K562 (cell line): ENCODE results near the gene PRMT7. TPM values are rescaled to one million over a fixed set of nuclear protein-coding genes. Genes with fewer than 3 reads are reported as not detected.

ENCODE experiments used
- ATAC-seq: fragments of 200-7000 bp; cut with Tn5 transposase; 3 replicates; pipeline ENCODE4 v1.9.1; 2020; ENCODE audit warnings: moderate library complexity
- BruUV-seq: library from RNA; stranded (reverse); fragments of 400-500 nt; replicated peaks from 2 replicates; lab custom pipeline; 2021; lab: Mats Ljungman, UMichigan
- CTCF ChIA-PET: fragments of 300-600 bp; formaldehyde crosslinking; extraction: SDS; loops from one replicate; lab custom pipeline; 2021; ENCODE audit warnings: low intra/inter-chr PET ratio; lab: Yijun Ruan, JAX
- POLR2A ChIA-PET: fragments of 300-600, 350-650 bp; sonication (Branson Sonifier 250); formaldehyde crosslinking; extraction: SDS; loops from one replicate; lab custom pipeline; 2021; ENCODE audit warnings: antibody characterized with exemption, inconsistent platforms; lab: Yijun Ruan, JAX
- DNase-seq, 4 experiments: peaks; one replicate each; pipeline versions ENCODE4 v3.0.0 to v3.0.0-alpha.2; 2011 to 2018; ENCODE audit warnings: low spot score in 3 of 4, mixed read lengths in 3 of 4; ENCODE audit errors: extremely low read depth in 1 of 4
- FAIRE-seq: peaks from 2 replicates; lab custom pipeline; 2011; peaks lifted over from hg19 to GRCh38; lab: Jason Lieb, UNC
- H2AFZ ChIP-seq: 2 replicates; pipeline ENCODE4 v1.6.0; 2011; ENCODE audit warnings: low read depth, low read length, control low read depth, inconsistent platforms
- H3K27ac ChIP-seq: fragments of 200-600 bp; 3 replicates; pipeline ENCODE4 v1.8.0; 2011; ENCODE audit warnings: low read depth, mild to moderate bottlenecking, control low read depth, inconsistent platforms, low read length, moderate library complexity, mixed read lengths; ENCODE audit errors: extremely low read depth
- H3K27me3 ChIP-seq, 2 experiments: fragments of 300-600 bp in 1 of 2; 2 replicates in 1 of 2; 3 replicates in 1 of 2; pipeline versions ENCODE4 v1.6.0 to v1.8.0; 2011; ENCODE audit warnings: inconsistent platforms in 2 of 2, low read length in 2 of 2, mild to moderate bottlenecking in 1 of 2, mixed read lengths in 1 of 2, moderate library complexity in 1 of 2; ENCODE audit not compliant: control insufficient read depth in 2 of 2, insufficient read depth in 2 of 2
- H3K36me3 ChIP-seq: fragments of 300-600 bp; 3 replicates; pipeline ENCODE4 v1.8.0; 2011; ENCODE audit warnings: mild to moderate bottlenecking, low read length, inconsistent platforms; ENCODE audit not compliant: control insufficient read depth, insufficient read depth
- H3K4me1 ChIP-seq, 2 experiments: fragments of 200-600 bp in 1 of 2; replicated peaks in 1 of 2; 2 replicates in 1 of 2; 3 replicates in 1 of 2; pipeline versions ENCODE4 v1.5.1 to v1.8.0; 2011; ENCODE audit warnings: inconsistent platforms in 2 of 2, low read length in 2 of 2, mild to moderate bottlenecking in 1 of 2, mixed read lengths in 1 of 2, moderate library complexity in 1 of 2; ENCODE audit not compliant: control insufficient read depth in 2 of 2, insufficient read depth in 2 of 2
- H3K4me2 ChIP-seq: 2 replicates; pipeline ENCODE4 v1.6.1; 2011; ENCODE audit warnings: low read length, control low read depth, inconsistent platforms, mixed read lengths; ENCODE audit not compliant: insufficient read depth
- H3K4me3 ChIP-seq: fragments of 200-600 bp; sonication (generic), shearing (Covaris generic); 2 replicates; pipeline ENCODE4 v1.5.1; 2016; ENCODE audit warnings: control low read depth, inconsistent platforms
- H3K79me2 ChIP-seq: fragments of 200-600 bp; 3 replicates; pipeline ENCODE4 v1.8.0; 2011; ENCODE audit warnings: low read length, inconsistent platforms; ENCODE audit not compliant: control insufficient read depth, insufficient read depth
- H3K9ac ChIP-seq, 2 experiments: 2 replicates each; pipeline versions ENCODE4 v1.6.0 to v1.6.1; 2011; ENCODE audit warnings: low read depth in 2 of 2, low read length in 2 of 2, control low read depth in 1 of 2, inconsistent platforms in 1 of 2, mild to moderate bottlenecking in 1 of 2, mixed read lengths in 1 of 2; ENCODE audit not compliant: insufficient read depth in 1 of 2
- H3K9me1 ChIP-seq: one replicate; pipeline ENCODE4 v1.6.0; 2011; ENCODE audit warnings: inconsistent platforms, mild to moderate bottlenecking, low read length, moderate library complexity; ENCODE audit not compliant: control insufficient read depth, insufficient read depth
- H3K9me3 ChIP-seq: replicated peaks from 2 replicates; pipeline ENCODE4 v1.5.1; 2011; ENCODE audit warnings: low read depth, low read length, inconsistent platforms; ENCODE audit not compliant: control insufficient read depth, insufficient read depth
- H4K20me1 ChIP-seq: replicated peaks from 2 replicates; pipeline ENCODE4 v1.6.1; 2011; ENCODE audit warnings: low read length, inconsistent platforms, mixed read lengths; ENCODE audit not compliant: control insufficient read depth, insufficient read depth
- CSDE1 ChIP-seq, 2 experiments: fragments of 450-650 bp; IDR thresholded peaks; 2 replicates each; pipeline ENCODE4 v1.6.1; 2016; ENCODE audit warnings: mild to moderate bottlenecking in 1 of 2
- GTF2A2 ChIP-seq: IDR thresholded peaks from 2 replicates; pipeline ENCODE4 v1.6.1; 2016; ENCODE audit warnings: mild to moderate bottlenecking, missing genetic modification characterization, missing compliant biosample characterization
- KAT2B ChIP-seq: IDR thresholded peaks from one replicate; pipeline ENCODE4 v1.6.1; 2012; ENCODE audit warnings: low read depth, mild to moderate bottlenecking, control low read depth, inconsistent platforms, low read length, moderate library complexity
- MAZ ChIP-seq, 2 experiments: fragments of 450-650 bp in 1 of 2; sonication (generic) in 1 of 2; formaldehyde crosslinking; IDR thresholded peaks in 1 of 2; conservative IDR thresholded peaks in 1 of 2; 2 replicates each; pipeline versions ENCODE4 v1.4.0 to v1.5.0; 2020; ENCODE audit warnings: mild to moderate bottlenecking in 1 of 2, missing genetic modification reagents in 1 of 2
- MCM7 ChIP-seq, 2 experiments: fragments of 450-650 bp; IDR thresholded peaks; 2 replicates each; pipeline ENCODE4 v1.6.1; 2016 to 2018
- MEF2D ChIP-seq: conservative IDR thresholded peaks from 2 replicates; pipeline ENCODE4 v1.6.1; 2016; ENCODE audit warnings: low read depth, missing genetic modification characterization, missing compliant biosample characterization
- ZNF76 ChIP-seq: fragments of 250-450 bp; sonication (Bioruptor Pico); IDR thresholded peaks from 2 replicates; pipeline ENCODE4 v1.4.0; 2020; ENCODE audit warnings: mild to moderate bottlenecking, moderate library complexity, borderline replicate concordance
- WGBS: fragments of 100-300 bp; shearing (Covaris generic); methylation state at CpG from one replicate; pipeline ENCODE4 v1.1.6; 2016; ENCODE audit warnings: low coverage, mixed read lengths; ENCODE audit not compliant: insufficient coverage; ENCODE audit errors: missing lambda C conversion rate; 5-methylcytosine and 5-hydroxymethylcytosine counted together
- in situ Hi-C: fragments of 300-500 bp; cut with MboI; formaldehyde crosslinking; loops from 4 replicates; pipeline ENCODE4 v1.15.0; 2018; ENCODE audit warnings: inconsistent platforms, mixed read lengths
- intact Hi-C: fragments of 100-400 bp; cut with micrococcal nuclease; formaldehyde crosslinking; loops from 2 replicates; pipeline ENCODE4 v1.14.2; 2022
- polyA plus RNA-seq, 8 experiments: library from polyadenylated mRNA; depleted of rRNA in 4 of 8; stranded (reverse) in 5 of 8; unstranded in 3 of 8; fragments of >200 nt; fragmentation: Nextera tagmentation in 2 of 8; fragmentation: Illumina TruSeq in 1 of 8; extraction: Ambion mirVana in 2 of 8; extraction: Trizol in 1 of 8; gene quantifications; 2 replicates each; pipeline versions ENCODE4 v1.2.1 to v1.2.3, GENCODE V29; 2011 to 2014; ENCODE audit warnings: inconsistent platforms in 1 of 8, missing spikeins in 1 of 8
- total RNA-seq, 7 experiments: library from RNA; depleted of rRNA in 6 of 7; stranded (reverse); fragments of >200 nt in 6 of 7; fragmentation: Illumina TruSeq in 2 of 7; extraction: Trizol in 2 of 7; gene quantifications; 2 replicates each; pipeline versions ENCODE4 v1.2.1 to v1.2.3, GENCODE V29; 2011 to 2021; ENCODE audit warnings: low replicate concordance in 1 of 7
- TF ChIP-seq, protein P1 (sequence below): sonication (generic); formaldehyde crosslinking; IDR thresholded peaks from 2 replicates; pipeline ENCODE4 v1.5.0; 2020; ENCODE audit warnings: missing genetic modification reagents
- TF ChIP-seq, protein P2 (sequence below), 2 experiments: fragments of 450-650 bp in 1 of 2; IDR thresholded peaks; 2 replicates each; pipeline ENCODE4 v1.6.1; 2011 to 2017; ENCODE audit warnings: low read depth in 2 of 2, antibody characterized with exemption in 1 of 2, borderline replicate concordance in 1 of 2, low read length in 1 of 2, mild to moderate bottlenecking in 1 of 2, mixed read lengths in 1 of 2; ENCODE audit not compliant: control insufficient read depth in 1 of 2

The PRMT7 gene
- total and polyA plus RNA-seq, 9 of the 15 experiments (the other 6 are each of a cell fraction or from before 2014, with no cell fraction given), result 6.4 to 88.8 (median 73.1) TPM

GRCh38 chr16:68402748-68403040 is 91.9 kb downstream of the PRMT7 start:
- intact Hi-C loops, result no loop called here
- H3K27ac ChIP-seq, result no peak overlapping the region
- ChIA-PET POLR2A (no interaction called here), CTCF (no interaction called here)
- H3K36me3 ChIP-seq, result no peaks in the 10 kb centered on the region
- DNase-seq (no peak), ATAC-seq (no peak), FAIRE-seq (no peak)
- no peak for TF ChIP-seq MEF2D
- no peak for TF ChIP-seq KAT2B
- no peak for TF ChIP-seq MCM7 (IDR thresholded peaks at IDR 0.05)
- no peak for TF ChIP-seq CSDE1 (IDR thresholded peaks at IDR 0.05)
- no peaks in the 10 kb centered on the region for H3K9me1 ChIP-seq
- H3K9ac ChIP-seq, result no peak overlapping the region
- no TSS peak for BruUV-seq
- H3K9me3 ChIP-seq, result no peaks in the 10 kb centered on the region
- no peaks in the 10 kb centered on the region for H3K79me2 ChIP-seq
- no peaks in the 10 kb centered on the region; a peak in 1 of 5 replicates for H3K4me1 ChIP-seq
- peaks cover 17 to 66% of the 10 kb centered on the region in 2 experiments for H3K27me3 ChIP-seq
- no peaks in the 10 kb centered on the region for H4K20me1 ChIP-seq
- H3K4me3 ChIP-seq, result no peak overlapping the region
- no peak overlapping the region for H2AFZ ChIP-seq
- 4% methylated on average over 3 of the region's 3 CpGs for WGBS
- H3K4me2 ChIP-seq, result no peak overlapping the region
- in situ Hi-C loops, result no loop called here

DNA sequence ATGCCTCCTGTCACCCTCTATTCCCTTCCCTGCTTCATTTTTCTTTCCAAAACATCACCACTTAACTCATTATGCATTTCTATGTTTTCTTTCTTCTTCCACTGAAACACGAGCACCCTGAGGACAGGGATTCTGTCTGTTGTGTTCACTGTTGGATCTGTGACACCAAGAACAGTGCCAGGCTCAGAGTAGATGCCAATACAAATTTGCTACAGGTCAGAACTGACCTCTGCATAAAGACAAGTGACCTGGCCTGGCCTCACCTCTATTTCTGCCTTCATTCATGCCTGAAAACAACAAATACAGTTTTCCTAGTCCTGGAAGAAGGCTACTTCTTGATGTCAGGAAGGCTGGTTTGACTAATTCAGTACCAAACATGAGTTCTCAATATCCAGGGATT is 92.4 kb downstream of the PRMT7 start:
- no peaks in the 10 kb centered on the region; a peak in 1 of 5 replicates for H3K4me1 ChIP-seq
- no peaks in the 10 kb centered on the region for H3K36me3 ChIP-seq
- no TSS peak for BruUV-seq
- H3K79me2 ChIP-seq, result no peaks in the 10 kb centered on the region
- H3K4me3 ChIP-seq, result no peak overlapping the region
- no peak for DNase-seq
- FAIRE-seq, result no peak
- intact Hi-C loops (no loop called here), in situ Hi-C loops (no loop called here)
- H2AFZ ChIP-seq, result no peak overlapping the region
- CTCF ChIA-PET, result no interaction called here
- 0% methylated on average over 1 of the region's 1 CpG for WGBS
- H3K9me1 ChIP-seq, result no peaks in the 10 kb centered on the region
- ATAC-seq, result no peak
- H4K20me1 ChIP-seq, result no peaks in the 10 kb centered on the region
- H3K4me2 ChIP-seq, result no peak overlapping the region
- POLR2A ChIA-PET, result no interaction called here
- peaks cover 17 to 66% of the 10 kb centered on the region in 2 experiments for H3K27me3 ChIP-seq
- H3K27ac ChIP-seq, result no peak overlapping the region
- H3K9ac ChIP-seq, result no peak overlapping the region
- H3K9me3 ChIP-seq, result no peaks in the 10 kb centered on the region
- no peak for TF ChIP-seq MAZ (CRISPR knock-in tag; conservative IDR thresholded peaks at IDR 0.05 in 1 of 2, IDR thresholded peaks at IDR 0.05 in 1 of 2)
- no peak for TF ChIP-seq GTF2A2
- TF ChIP-seq, protein P1, sequence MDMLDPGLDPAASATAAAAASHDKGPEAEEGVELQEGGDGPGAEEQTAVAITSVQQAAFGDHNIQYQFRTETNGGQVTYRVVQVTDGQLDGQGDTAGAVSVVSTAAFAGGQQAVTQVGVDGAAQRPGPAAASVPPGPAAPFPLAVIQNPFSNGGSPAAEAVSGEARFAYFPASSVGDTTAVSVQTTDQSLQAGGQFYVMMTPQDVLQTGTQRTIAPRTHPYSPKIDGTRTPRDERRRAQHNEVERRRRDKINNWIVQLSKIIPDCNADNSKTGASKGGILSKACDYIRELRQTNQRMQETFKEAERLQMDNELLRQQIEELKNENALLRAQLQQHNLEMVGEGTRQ (CRISPR knock-in tag), result no peak
- TF ChIP-seq, protein P2, sequence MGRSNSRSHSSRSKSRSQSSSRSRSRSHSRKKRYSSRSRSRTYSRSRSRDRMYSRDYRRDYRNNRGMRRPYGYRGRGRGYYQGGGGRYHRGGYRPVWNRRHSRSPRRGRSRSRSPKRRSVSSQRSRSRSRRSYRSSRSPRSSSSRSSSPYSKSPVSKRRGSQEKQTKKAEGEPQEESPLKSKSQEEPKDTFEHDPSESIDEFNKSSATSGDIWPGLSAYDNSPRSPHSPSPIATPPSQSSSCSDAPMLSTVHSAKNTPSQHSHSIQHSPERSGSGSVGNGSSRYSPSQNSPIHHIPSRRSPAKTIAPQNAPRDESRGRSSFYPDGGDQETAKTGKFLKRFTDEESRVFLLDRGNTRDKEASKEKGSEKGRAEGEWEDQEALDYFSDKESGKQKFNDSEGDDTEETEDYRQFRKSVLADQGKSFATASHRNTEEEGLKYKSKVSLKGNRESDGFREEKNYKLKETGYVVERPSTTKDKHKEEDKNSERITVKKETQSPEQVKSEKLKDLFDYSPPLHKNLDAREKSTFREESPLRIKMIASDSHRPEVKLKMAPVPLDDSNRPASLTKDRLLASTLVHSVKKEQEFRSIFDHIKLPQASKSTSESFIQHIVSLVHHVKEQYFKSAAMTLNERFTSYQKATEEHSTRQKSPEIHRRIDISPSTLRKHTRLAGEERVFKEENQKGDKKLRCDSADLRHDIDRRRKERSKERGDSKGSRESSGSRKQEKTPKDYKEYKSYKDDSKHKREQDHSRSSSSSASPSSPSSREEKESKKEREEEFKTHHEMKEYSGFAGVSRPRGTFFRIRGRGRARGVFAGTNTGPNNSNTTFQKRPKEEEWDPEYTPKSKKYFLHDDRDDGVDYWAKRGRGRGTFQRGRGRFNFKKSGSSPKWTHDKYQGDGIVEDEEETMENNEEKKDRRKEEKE (IDR thresholded peaks at IDR 0.05; ENCODE audit: borderline replicate concordance in 1 of 2, control insufficient read depth in 1 of 2, low read depth in 2 of 2, low read length in 1 of 2), result no peak
- TF ChIP-seq ZNF76 (CRISPR knock-in tag), result no peak
